Neutrophil (primary cell): ENCODE data around the gene CFD.

ENCODE experiments used
- H3K27ac ChIP-seq: fragments of 200-600 bp; sonication (generic); 2 replicates; pipeline ENCODE4 v1.5.1; 2016; ENCODE audit warnings: mild to moderate bottlenecking, moderate library complexity
- H3K27me3 ChIP-seq: fragments of 200-600 bp; sonication (generic); 2 replicates; pipeline ENCODE4 v1.6.0; 2016; ENCODE audit warnings: mild to moderate bottlenecking
- H3K36me3 ChIP-seq: fragments of 200-600 bp; sonication (generic); 2 replicates; pipeline ENCODE4 v1.5.1; 2017
- H3K4me1 ChIP-seq, 2 experiments: fragments of 200-600 bp in 1 of 2; sonication (generic) in 1 of 2; 1 replicate in 1 of 2; 2 replicates in 1 of 2; pipeline versions ENCODE4 v1.5.1 to v1.6.1; 2013 to 2016; ENCODE audit warnings: low read depth in 1 of 2, low read length in 1 of 2, mild to moderate bottlenecking in 1 of 2, moderate library complexity in 1 of 2; ENCODE audit not compliant: control insufficient read depth in 1 of 2, insufficient read depth in 1 of 2
- H3K4me3 ChIP-seq, 2 experiments: fragments of 200-600 bp in 1 of 2; sonication (generic) in 1 of 2; 1 replicate in 1 of 2; 2 replicates in 1 of 2; pipeline ENCODE4 v1.5.1; 2013 to 2016; ENCODE audit warnings: low read depth in 1 of 2, low read length in 1 of 2, mild to moderate bottlenecking in 1 of 2, moderate library complexity in 1 of 2
- H3K9me3 ChIP-seq: fragments of 200-600 bp; sonication (generic); 2 replicates; pipeline ENCODE4 v1.5.1; 2016
- TF ChIP-seq, protein P1 (sequence below): fragments of 200-600 bp; sonication (generic); IDR thresholded peaks from 2 replicates; pipeline ENCODE4 v1.5.1; 2016; ENCODE audit warnings: antibody characterized with exemption

The CFD gene

DNA sequence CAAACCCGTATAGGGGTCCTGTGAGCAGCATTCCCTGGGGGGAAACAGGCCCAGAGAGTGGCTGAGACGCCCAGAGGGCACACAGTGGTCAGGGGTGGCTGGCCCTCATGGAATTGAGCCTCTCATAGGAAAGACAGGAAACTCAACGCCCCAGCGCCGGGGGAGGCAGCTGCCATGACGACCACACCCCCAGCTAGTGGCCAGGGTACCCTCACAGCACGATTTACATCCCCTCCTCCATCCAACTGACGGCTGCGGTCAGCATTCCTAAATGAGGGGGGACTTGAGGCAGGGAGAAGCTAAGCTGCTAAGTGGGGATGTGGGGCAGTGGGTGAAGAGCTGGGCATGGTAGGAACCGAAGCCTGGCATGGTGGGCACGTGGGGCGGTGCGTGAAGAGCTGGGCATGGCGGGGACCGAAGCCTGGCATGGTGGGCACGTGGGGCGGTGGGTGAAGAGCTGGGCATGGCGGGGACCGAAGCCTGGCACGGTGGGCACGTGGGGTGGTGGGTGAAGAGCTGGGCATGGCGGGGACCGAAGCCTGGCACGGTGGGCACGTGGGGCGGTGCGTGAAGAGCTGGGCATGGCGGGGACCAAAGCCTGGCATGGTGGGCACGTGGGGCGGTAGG, 23.5 kb downstream of the CFD start:
- Histone ChIP-seq H3K36me3 (peaks cover 93% of the 10 kb centered on the region), H3K27ac (no peak overlapping the region), H3K9me3 (no peaks in the 10 kb centered on the region), H3K27me3 (no peaks in the 10 kb centered on the region), H3K4me3 (no peak overlapping the region), H3K4me1 (no peaks in the 10 kb centered on the region)
- TF ChIP-seq, protein P1, sequence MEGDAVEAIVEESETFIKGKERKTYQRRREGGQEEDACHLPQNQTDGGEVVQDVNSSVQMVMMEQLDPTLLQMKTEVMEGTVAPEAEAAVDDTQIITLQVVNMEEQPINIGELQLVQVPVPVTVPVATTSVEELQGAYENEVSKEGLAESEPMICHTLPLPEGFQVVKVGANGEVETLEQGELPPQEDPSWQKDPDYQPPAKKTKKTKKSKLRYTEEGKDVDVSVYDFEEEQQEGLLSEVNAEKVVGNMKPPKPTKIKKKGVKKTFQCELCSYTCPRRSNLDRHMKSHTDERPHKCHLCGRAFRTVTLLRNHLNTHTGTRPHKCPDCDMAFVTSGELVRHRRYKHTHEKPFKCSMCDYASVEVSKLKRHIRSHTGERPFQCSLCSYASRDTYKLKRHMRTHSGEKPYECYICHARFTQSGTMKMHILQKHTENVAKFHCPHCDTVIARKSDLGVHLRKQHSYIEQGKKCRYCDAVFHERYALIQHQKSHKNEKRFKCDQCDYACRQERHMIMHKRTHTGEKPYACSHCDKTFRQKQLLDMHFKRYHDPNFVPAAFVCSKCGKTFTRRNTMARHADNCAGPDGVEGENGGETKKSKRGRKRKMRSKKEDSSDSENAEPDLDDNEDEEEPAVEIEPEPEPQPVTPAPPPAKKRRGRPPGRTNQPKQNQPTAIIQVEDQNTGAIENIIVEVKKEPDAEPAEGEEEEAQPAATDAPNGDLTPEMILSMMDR, result no peak

DNA sequence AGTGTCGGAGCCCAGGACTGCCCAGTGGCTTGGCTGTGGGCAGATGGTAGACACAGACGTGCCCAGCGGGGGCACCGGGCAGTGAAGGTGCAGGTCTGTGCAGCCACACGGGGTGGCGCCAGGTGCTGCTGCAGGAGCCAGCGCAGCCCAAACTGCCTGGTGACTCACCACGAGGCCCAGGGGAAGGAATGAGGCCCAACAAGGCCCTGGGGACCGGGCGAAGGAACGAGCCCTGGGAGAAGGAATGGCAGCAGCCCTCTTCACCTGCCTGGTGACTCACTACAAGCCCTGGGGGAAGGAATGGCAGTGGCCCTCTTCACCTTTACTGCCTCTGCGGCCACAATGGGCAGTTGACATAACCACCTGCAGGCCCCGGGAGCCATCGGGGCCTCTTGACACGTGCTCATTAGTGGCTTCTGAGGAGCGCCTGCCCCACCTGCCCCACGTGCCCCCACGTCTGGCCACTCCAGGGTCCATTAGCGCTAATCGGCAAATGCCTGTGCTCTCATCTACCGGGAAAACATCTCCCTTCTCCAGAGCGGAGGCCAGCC, 24.3 kb downstream of the CFD start:
- H3K36me3 ChIP-seq, result peaks cover 94% of the 10 kb centered on the region

DNA sequence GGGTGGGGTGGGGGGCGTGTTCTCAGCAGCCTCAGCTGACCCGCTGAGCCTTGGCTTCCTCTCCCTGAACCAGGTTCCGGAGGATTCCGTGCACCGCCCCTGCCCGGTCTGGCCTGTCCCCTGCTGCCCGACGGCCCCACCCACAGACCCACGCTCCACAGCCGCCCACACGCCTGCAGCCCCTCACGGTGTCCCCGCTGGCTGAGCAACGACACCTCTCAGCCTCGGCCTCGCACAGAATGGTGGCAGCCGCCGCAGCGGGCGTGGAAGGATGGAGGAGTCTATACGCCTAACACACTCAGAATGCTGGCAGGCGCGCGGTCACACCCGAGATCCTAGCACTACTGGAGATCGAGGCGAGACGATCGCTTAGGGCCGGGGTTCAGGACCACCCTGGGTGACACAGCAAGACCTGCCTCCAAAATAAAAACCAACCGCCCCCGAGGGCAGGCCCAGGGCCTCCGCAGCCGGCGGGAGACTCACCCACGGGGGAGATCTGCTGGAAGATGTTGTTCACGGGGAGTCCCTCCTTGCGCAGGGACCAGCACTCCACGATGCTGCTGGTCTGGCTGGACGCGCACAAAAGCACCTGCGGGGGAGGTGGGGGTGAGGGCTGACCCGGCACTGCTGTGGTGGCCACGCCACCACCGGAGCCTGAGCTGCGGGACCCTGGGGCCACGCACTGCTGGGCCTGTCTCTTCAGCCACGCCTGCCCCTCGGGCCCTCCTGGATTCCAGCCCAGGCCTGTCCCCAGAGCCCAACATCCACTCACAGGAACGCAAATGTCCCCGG, 25.2 kb downstream of the CFD start:
- Histone ChIP-seq H3K4me3 (no peak overlapping the region), H3K27ac (no peak overlapping the region), H3K27me3 (no peaks in the 10 kb centered on the region), H3K4me1 (peaks cover 0 to 5% of the 10 kb centered on the region in 2 experiments), H3K9me3 (no peaks in the 10 kb centered on the region), H3K36me3 (peaks cover 94% of the 10 kb centered on the region)
- TF ChIP-seq, protein P1, result no peak

More for the DNA sequence above, 24.3 kb downstream of the CFD start:
- TF ChIP-seq, protein P1, result no peak
- H3K9me3 ChIP-seq, result no peaks in the 10 kb centered on the region
- H3K4me3 ChIP-seq, result no peak overlapping the region
- H3K27ac ChIP-seq, result no peak overlapping the region
- H3K4me1 ChIP-seq, result peaks cover 0 to 5% of the 10 kb centered on the region in 2 experiments
- no peaks in the 10 kb centered on the region for H3K27me3 ChIP-seq

DNA sequence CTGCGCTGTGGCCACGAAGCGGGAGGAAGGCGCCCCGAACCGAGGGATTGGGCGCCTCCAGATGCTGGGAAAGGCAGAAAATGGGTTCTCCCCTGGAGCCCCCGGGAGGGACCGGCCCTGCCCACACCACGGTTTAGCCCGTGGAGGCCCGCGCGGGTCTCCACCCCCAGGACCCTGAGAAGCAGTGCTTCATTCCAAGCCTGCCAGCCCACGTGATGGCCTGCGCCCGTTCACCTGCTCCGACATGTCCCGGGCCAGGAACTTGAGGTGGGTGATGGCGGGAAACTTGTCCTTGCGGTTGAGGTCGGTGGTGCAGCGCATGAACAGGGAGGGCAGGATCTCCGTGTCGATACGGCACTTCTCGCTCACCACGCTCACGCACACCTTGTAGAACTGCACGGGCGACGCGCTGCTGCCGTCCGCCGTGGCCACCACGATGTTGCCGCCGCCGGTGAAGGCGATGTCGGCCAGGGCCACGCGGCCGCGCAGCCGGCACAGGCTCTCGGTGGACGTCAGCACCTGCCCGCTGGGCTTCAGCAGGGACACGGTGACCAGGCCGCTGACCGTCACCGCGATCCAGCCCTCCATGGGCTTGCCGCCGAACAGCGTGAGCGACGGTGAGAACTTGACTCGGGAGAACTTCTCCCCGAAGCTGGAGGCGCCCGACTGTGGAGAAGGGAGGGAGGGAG, 26.2 kb downstream of the CFD start:
- TF ChIP-seq, protein P1, result no peak
- no peaks in the 10 kb centered on the region for H3K27me3 ChIP-seq
- H3K36me3 ChIP-seq, result peaks cover 95% of the 10 kb centered on the region
- no peak overlapping the region for H3K4me3 ChIP-seq
- H3K4me1 ChIP-seq, result peaks cover 0 to 5% of the 10 kb centered on the region in 2 experiments
- H3K9me3 ChIP-seq, result no peaks in the 10 kb centered on the region
- H3K27ac ChIP-seq, result no peak overlapping the region

DNA sequence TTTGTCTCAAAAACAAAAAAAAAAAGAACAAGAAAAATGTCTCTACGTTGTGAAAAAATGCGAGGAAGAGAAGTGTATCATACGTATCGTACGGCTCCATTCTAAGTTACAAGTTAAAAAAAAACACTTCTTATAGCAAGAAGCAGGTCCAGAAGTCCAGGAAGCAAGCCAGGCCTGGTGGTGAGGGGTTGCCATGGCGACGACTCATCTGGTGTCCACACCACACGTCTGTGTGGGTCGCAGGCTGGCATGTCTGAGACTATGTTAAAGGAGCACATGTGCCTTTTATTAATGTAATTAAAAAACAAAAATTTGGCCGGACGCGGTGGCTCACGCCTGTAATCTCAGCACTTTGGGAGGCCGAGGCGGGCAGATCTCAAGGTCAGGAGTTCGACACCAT, 27.6 kb downstream of the CFD start:
- TF ChIP-seq, protein P1, result no peak
- H3K9me3 ChIP-seq, result no peaks in the 10 kb centered on the region
- H3K27me3 ChIP-seq, result no peaks in the 10 kb centered on the region
- H3K36me3 ChIP-seq, result peaks cover 89% of the 10 kb centered on the region
- no peak overlapping the region for H3K27ac ChIP-seq
- peaks cover 2 to 7% of the 10 kb centered on the region in 2 experiments for H3K4me1 ChIP-seq
- H3K4me3 ChIP-seq, result no peak overlapping the region
